ENCODE measurements around the gene TIGD6. TPM values are rescaled to one million over a fixed set of nuclear protein-coding genes. Genes with fewer than 3 reads are reported as not detected.

Gene TIGD6
- polyA plus RNA-seq, 4 donors: 1.6 to 5.9 (median 3.0) TPM

DNA sequence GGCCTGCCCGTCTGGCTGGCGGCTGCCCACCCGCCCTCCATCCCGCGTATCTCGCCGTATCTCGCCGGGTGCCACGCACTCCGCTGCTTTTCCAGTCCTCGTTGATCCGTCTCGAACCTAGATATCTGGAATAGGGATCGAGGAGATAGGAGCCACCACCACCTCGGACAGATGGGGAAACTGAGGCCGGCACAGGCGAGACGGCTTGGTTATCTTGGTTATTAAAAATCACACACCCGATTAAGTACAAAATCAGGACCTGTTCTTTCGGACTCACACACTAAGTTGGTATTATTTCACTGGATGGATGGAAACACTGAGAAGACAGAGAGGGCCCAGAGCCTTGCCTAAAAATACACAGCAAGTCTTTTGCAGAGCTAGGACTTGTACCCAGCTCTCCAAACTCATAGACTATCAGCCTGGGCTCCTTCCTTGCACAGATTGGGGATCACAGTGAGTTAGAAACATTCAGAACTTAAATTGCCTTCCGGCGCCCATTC lies 39.2 kb downstream of the TIGD6 start:
- peaks cover 0 to 46% (median 5%) of the 10 kb centered on the region in 3 donors for H3K4me1 ChIP-seq (ENCODE audit: control insufficient read depth in 3 of 3, insufficient read depth in 2 of 3, low read depth in 1 of 3, low read length in 2 of 3)
- 11 to 16% (median 16%) methylated on average over 23 of the region's 23 CpGs for WGBS, 3 donors
- H3K27ac ChIP-seq (ENCODE audit: low read depth in 1 of 3, low read length in 2 of 3): peak overlapping the region; percentile 75 to 99 (median 81)
- H3K27me3 ChIP-seq (ENCODE audit: control insufficient read depth in 3 of 3, insufficient read depth in 3 of 3, low read length in 3 of 3): no peaks in the 10 kb centered on the region
- FAIRE-seq (no peak), DNase-seq (no peak)
- H3K9me3 ChIP-seq (ENCODE audit: control insufficient read depth in 2 of 2, insufficient read depth in 1 of 2, low read depth in 1 of 2, low read length in 1 of 2): no peaks in the 10 kb centered on the region
- peaks cover 0 to 6% (median 0%) of the 10 kb centered on the region in 3 donors for H3K36me3 ChIP-seq (ENCODE audit: control insufficient read depth in 3 of 3, insufficient read depth in 2 of 3, low read depth in 1 of 3, low read length in 3 of 3)
- H3K4me3 ChIP-seq (ENCODE audit: low read depth in 1 of 3, low read length in 3 of 3): peak overlapping the region; percentile 70 to 88 (median 85)

DNA sequence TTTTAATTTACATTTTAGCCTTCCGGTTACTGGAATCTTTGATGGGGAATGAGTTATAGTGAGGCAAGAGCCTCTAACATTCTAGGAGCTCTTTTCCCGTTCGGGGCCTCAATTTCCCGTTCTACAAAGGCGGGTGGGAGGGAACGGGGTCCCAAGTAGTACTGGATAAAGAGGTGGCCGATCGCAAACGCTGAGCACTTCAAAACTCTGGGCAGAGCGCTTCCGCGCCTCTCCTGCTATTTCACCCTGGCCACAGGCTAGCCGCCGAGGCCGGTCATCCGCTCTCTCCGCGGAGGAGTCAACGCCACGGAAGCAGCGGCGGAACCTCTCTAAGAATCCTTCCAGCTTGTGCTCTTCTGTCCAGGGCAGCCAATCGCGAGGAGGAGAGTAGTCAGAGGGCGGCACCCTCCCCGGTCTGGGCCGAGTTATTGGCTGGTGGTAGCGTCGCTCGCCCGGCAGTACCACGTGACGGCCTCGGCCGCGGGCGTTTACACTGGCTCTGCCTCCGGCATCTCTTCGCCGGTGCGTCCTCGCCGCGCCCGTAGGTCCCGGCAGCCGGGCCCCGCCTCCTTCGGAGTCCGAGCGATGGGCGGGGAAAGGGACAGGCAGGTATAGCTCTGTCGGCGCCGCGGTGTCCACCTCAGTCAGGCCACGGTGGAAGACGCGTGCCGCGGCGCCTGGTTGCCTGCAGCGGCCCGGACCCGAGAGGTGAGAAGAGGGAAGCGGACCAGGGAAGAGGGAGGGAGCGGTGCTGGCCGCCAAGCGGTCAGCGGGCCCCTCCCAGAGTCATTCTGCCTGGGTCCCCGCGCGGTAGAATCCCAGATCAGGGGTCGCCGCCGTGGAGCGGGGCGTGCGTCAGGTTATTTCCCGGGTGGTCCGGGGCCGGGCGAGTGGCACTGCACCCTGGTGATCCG lies 39.9 kb downstream of the TIGD6 start, which contains the start of gene SLC26A2:
Gene SLC26A2 (plus strand): TSS at position 487 of the 914 bp plus-strand sequence. CDS start 16,895 bp downstream, outside the sequence.
- Histone ChIP-seq H3K9me3 (ENCODE audit: control insufficient read depth in 2 of 2, insufficient read depth in 1 of 2, low read depth in 1 of 2, low read length in 1 of 2) (no peaks in the 10 kb centered on the region), H3K27me3 (ENCODE audit: control insufficient read depth in 3 of 3, insufficient read depth in 3 of 3, low read length in 3 of 3) (no peaks in the 10 kb centered on the region), H3K27ac (ENCODE audit: low read depth in 1 of 3, low read length in 2 of 3) (peak within 1 kb of the TSS; percentile 90 to 99 (median 98)), H3K4me3 (ENCODE audit: low read depth in 1 of 3, low read length in 3 of 3) (peak within 1 kb of the TSS; percentile 70 to 88 (median 85)), H3K36me3 (ENCODE audit: control insufficient read depth in 3 of 3, insufficient read depth in 2 of 3, low read depth in 1 of 3, low read length in 3 of 3) (peaks cover 0 to 6% (median 0%) of the 10 kb centered on the region in 3 donors), H3K4me1 (ENCODE audit: control insufficient read depth in 3 of 3, insufficient read depth in 2 of 3, low read depth in 1 of 3, low read length in 2 of 3) (peaks cover 0 to 41% (median 3%) of the 10 kb centered on the region in 3 donors)
- FAIRE-seq (no peak), DNase-seq (peak; percentile 99)
- 0% methylated on average over 72 to 84 of the region's 84 CpGs for WGBS, 3 donors

DNA sequence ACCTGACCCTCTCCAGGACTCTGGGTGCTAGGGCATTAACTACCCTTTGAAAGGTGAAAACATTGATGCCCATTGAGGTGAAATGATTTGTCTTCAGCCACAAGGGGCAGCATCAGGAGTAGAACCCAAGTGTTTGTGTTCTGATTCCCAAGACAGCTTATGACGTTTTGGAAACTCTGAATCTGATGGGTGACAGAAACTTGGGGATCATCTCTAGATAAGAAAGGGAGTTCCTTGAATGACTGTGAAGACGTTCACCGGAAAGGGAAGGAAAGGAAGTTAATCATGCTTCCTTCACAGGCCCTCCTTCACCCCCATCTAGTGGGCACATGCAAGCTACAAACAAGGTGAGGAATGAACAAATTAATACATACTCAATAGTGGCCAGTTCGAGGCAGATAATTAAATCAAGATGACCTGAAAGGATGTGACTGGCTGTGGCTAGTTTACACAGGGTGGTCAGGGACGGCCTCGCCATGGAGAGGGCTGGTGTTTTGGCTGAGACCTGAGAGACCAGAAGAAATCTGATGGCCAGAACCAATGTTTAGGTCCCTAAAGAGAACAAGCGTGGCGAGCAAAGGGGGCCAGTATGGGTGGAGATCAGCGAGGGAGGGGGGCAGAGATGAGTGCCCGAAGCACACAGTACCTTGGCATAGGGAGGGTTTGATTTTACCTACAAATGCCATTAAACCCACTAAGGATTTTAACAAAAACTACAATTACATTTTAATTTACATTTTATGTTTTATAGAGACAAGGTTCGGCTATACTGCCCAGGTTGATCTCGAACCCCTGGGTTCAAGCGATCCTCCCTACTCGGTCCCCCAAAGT lies 40.8 kb downstream of the TIGD6 start:
- 30 to 34% (median 34%) methylated on average over 14 of the region's 14 CpGs for WGBS, 3 donors
- FAIRE-seq: no peak

DNA sequence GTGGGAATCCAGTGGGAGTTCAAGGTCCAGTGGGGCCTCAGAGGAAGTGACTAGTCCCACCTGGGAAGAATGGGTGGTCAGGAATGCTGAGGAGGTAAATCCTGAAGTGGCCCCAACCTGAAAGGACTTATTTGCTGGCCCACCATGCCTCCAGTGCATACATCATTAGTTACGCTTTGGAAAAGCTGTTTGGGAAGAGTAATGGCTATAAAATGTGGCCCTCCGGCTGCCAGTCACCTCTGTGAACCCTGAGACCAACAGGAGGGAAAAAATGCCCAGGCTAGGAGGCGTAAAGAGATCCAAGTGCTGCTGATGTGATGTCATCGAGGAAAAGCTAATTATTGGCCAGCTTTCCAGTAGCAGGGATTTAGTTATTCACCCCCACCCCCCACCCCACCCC lies 42.6 kb downstream of the TIGD6 start:
- H3K4me3 ChIP-seq (ENCODE audit: low read depth in 1 of 3, low read length in 3 of 3): no peak overlapping the region
- WGBS, 3 donors: 50 to 80% (median 68%) methylated on average over 4 of the region's 4 CpGs
- peak overlapping the region in 1 of 3 donors; percentile 99 for H3K27ac ChIP-seq (ENCODE audit: low read depth in 1 of 3, low read length in 2 of 3)
- no peak for FAIRE-seq
- no peaks in the 10 kb centered on the region for H3K27me3 ChIP-seq (ENCODE audit: control insufficient read depth in 3 of 3, insufficient read depth in 3 of 3, low read length in 3 of 3)
- peaks cover 0 to 3% (median 0%) of the 10 kb centered on the region in 3 donors for H3K36me3 ChIP-seq (ENCODE audit: control insufficient read depth in 3 of 3, insufficient read depth in 2 of 3, low read depth in 1 of 3, low read length in 3 of 3)
- H3K4me1 ChIP-seq (ENCODE audit: control insufficient read depth in 3 of 3, insufficient read depth in 2 of 3, low read depth in 1 of 3, low read length in 2 of 3): peaks cover 0 to 30% (median 0%) of the 10 kb centered on the region in 3 donors
- peak in 1 of 2 donors; percentile 54 for DNase-seq
- no peaks in the 10 kb centered on the region for H3K9me3 ChIP-seq (ENCODE audit: control insufficient read depth in 2 of 2, insufficient read depth in 1 of 2, low read depth in 1 of 2, low read length in 1 of 2)

More for the DNA sequence above, 40.8 kb downstream of the TIGD6 start:
- Histone ChIP-seq H3K9me3 (ENCODE audit: control insufficient read depth in 2 of 2, insufficient read depth in 1 of 2, low read depth in 1 of 2, low read length in 1 of 2) (no peaks in the 10 kb centered on the region), H3K4me3 (ENCODE audit: low read depth in 1 of 3, low read length in 3 of 3) (peak overlapping the region in 2 of 3 donors; percentile 85 to 88), H3K4me1 (ENCODE audit: control insufficient read depth in 3 of 3, insufficient read depth in 2 of 3, low read depth in 1 of 3, low read length in 2 of 3) (peaks cover 0 to 41% (median 3%) of the 10 kb centered on the region in 3 donors), H3K36me3 (ENCODE audit: control insufficient read depth in 3 of 3, insufficient read depth in 2 of 3, low read depth in 1 of 3, low read length in 3 of 3) (peaks cover 0 to 6% (median 0%) of the 10 kb centered on the region in 3 donors), H3K27me3 (ENCODE audit: control insufficient read depth in 3 of 3, insufficient read depth in 3 of 3, low read length in 3 of 3) (no peaks in the 10 kb centered on the region), H3K27ac (ENCODE audit: low read depth in 1 of 3, low read length in 2 of 3) (peak overlapping the region; percentile 90 to 99 (median 98))
- peak; percentile 63 to 76 for DNase-seq

DNA sequence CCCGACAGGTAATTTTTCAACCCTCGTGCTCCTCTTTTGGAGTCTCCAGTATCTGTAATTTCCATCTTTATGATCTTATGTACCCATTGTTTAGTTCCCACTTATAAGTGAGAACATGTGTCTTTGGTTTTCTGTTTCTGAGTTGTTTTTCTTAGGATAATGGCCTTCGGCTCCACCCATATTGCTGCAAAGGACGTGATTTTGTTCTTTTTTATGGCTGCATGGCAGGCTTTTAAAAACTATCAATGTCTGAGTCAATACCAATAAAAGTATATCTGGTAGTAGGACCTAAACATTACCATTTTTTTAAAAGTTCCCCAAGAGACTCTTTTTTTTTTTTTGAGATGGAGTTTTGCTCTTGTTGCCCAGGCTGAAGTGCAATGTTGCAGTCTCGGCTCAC lies 43.8 kb downstream of the TIGD6 start:
- Histone ChIP-seq H3K4me3 (ENCODE audit: low read depth in 1 of 3, low read length in 3 of 3) (no peak overlapping the region), H3K4me1 (ENCODE audit: control insufficient read depth in 3 of 3, insufficient read depth in 2 of 3, low read depth in 1 of 3, low read length in 2 of 3) (peaks cover 0 to 27% (median 0%) of the 10 kb centered on the region in 3 donors), H3K9me3 (ENCODE audit: control insufficient read depth in 2 of 2, insufficient read depth in 1 of 2, low read depth in 1 of 2, low read length in 1 of 2) (no peaks in the 10 kb centered on the region), H3K36me3 (ENCODE audit: control insufficient read depth in 3 of 3, insufficient read depth in 2 of 3, low read depth in 1 of 3, low read length in 3 of 3) (peaks cover 0 to 2% (median 0%) of the 10 kb centered on the region in 3 donors), H3K27ac (ENCODE audit: low read depth in 1 of 3, low read length in 2 of 3) (peak overlapping the region in 1 of 3 donors; percentile 99), H3K27me3 (ENCODE audit: control insufficient read depth in 3 of 3, insufficient read depth in 3 of 3, low read length in 3 of 3) (no peaks in the 10 kb centered on the region)
- FAIRE-seq (no peak), DNase-seq (no peak)
- WGBS, 3 donors: 36 to 68% (median 55%) methylated on average over 5 of the region's 5 CpGs

DNA sequence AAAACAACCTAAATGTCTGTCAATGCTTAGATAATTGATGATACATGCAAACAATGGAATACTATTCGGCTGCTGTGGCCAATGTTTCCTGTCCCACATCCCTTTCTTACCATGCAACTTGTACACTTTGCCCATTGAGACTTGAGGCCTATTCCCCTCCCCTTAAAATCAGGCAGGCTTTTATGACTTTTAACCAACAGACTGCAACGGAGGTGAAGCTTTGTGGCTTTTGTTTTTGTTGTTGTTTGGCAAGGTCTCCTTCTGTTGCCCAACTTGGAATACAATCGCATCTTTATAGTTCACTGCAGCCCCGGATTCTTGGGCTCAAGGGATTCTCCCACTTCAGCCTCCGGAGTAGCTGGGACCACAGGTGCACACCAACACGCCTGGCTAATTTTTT lies 45.7 kb downstream of the TIGD6 start:
- no peak overlapping the region for H3K4me3 ChIP-seq (ENCODE audit: low read depth in 1 of 3, low read length in 3 of 3)
- H3K27me3 ChIP-seq (ENCODE audit: control insufficient read depth in 3 of 3, insufficient read depth in 3 of 3, low read length in 3 of 3): no peaks in the 10 kb centered on the region
- H3K36me3 ChIP-seq (ENCODE audit: control insufficient read depth in 3 of 3, insufficient read depth in 2 of 3, low read depth in 1 of 3, low read length in 3 of 3): peaks cover 0 to 3% (median 0%) of the 10 kb centered on the region in 3 donors
- H3K27ac ChIP-seq (ENCODE audit: low read depth in 1 of 3, low read length in 2 of 3): no peak overlapping the region
- H3K9me3 ChIP-seq (ENCODE audit: control insufficient read depth in 2 of 2, insufficient read depth in 1 of 2, low read depth in 1 of 2, low read length in 1 of 2): no peaks in the 10 kb centered on the region
- DNase-seq: no peak
- 77 to 87% (median 82%) methylated on average over 6 of the region's 6 CpGs for WGBS, 3 donors
- FAIRE-seq: no peak
- H3K4me1 ChIP-seq (ENCODE audit: control insufficient read depth in 3 of 3, insufficient read depth in 2 of 3, low read depth in 1 of 3, low read length in 2 of 3): peaks cover 0 to 23% (median 0%) of the 10 kb centered on the region in 3 donors

DNA sequence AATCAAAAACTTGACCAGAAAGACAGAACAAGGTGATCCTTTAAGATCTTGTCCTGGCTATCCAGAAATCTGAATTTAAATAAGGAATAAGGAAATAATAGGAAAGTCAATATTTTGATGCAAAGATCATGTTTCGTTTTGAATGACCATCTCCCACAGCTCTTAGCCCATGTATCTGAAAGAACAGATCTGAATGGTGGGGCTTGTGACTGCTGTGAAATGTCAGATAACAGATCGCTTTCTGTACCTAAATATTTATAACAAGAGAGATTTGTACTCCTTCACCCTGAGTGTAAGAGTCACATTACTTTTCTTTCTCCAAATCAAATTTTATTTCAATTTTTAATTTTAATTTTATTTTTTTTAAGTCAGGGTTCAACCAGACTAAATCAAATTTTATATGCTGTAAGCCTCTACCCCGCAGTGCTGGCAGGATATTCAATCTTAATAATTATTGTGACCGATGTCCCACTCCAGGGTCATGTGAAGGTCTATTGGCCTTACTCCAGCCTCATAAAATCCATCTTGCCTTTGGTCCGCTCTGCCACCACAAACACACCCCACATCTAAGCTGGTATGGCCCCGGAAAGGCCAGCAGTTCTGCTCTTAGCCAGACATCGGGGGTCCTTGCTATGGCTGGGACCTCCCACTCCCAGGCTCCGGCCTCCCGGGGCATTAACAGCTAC lies 46.9 kb downstream of the TIGD6 start:
- DNase-seq (no peak), FAIRE-seq (no peak)
- no peak overlapping the region for H3K27ac ChIP-seq (ENCODE audit: low read depth in 1 of 3, low read length in 2 of 3)
- no peaks in the 10 kb centered on the region for H3K27me3 ChIP-seq (ENCODE audit: control insufficient read depth in 3 of 3, insufficient read depth in 3 of 3, low read length in 3 of 3)
- peaks cover 0 to 12% (median 0%) of the 10 kb centered on the region in 3 donors for H3K4me1 ChIP-seq (ENCODE audit: control insufficient read depth in 3 of 3, insufficient read depth in 2 of 3, low read depth in 1 of 3, low read length in 2 of 3)
- H3K4me3 ChIP-seq (ENCODE audit: low read depth in 1 of 3, low read length in 3 of 3): no peak overlapping the region
- WGBS, 3 donors: 69 to 84% (median 76%) methylated on average over 9 of the region's 9 CpGs
- H3K36me3 ChIP-seq (ENCODE audit: control insufficient read depth in 3 of 3, insufficient read depth in 2 of 3, low read depth in 1 of 3, low read length in 3 of 3): peaks cover 0 to 3% (median 0%) of the 10 kb centered on the region in 3 donors
- no peaks in the 10 kb centered on the region for H3K9me3 ChIP-seq (ENCODE audit: control insufficient read depth in 2 of 2, insufficient read depth in 1 of 2, low read depth in 1 of 2, low read length in 1 of 2)
